HL-60/S4 treated with phorbol 12-myristate 13-acetate at 8.2 ng/mL for 4 days and 3 days (cell line): Measurements from ENCODE around the gene RYR1.
"Not testable (repeated sequence)": the region's sequence is repeated elsewhere in the genome, so short reads cannot be mapped to it uniquely, and the experiment has no call there.

Experiments
- in situ Hi-C: fragments of 300-500 bp; cut with MboI; formaldehyde crosslinking; loops from 2 replicates; pipeline ENCODE4 v1.15.0; 2022; ENCODE audit warnings: low sequenced_read_pairs

RYR1 gene

DNA sequence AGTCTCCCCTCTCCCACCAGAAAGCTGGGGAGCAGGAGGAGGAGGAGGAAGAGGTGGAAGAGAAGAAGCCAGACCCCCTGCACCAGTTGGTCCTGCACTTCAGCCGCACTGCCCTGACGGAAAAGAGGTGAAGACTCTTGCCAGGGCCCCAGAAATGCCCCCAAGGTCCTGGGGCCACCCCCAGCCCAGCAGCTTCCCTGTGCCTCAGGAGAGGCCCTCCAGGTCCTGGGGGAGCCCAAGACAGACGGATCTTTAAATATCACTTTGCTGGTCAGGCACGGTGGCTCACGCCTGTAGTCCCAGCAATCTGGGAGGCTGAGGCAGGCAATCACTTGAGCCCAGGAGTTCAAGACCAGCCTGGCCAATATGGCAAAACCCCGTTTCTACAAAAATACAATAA lies 95.4 kb downstream of the RYR1 start:
- in situ Hi-C loops, result no loop called here

DNA sequence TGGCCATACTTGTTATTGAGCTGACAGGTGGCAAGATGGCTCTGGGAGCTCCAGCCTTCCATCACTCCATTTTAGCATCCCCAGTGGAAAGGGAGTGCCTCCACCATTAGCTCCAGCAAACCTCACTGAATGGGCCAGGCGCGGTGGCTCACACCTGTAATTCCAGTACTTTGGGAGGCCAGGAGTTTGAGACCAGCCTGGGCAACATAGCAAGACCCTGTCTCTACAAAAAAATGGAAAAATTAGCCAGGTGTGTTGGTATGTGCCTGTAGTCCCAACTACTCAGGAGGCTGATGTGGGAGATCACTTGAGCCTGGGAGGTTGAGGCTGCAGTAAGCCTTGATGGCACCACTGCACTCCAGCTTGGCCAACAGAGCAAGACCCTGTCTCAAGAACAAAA lies 98.0 kb downstream of the RYR1 start:
- in situ Hi-C loops, result no loop called here

DNA sequence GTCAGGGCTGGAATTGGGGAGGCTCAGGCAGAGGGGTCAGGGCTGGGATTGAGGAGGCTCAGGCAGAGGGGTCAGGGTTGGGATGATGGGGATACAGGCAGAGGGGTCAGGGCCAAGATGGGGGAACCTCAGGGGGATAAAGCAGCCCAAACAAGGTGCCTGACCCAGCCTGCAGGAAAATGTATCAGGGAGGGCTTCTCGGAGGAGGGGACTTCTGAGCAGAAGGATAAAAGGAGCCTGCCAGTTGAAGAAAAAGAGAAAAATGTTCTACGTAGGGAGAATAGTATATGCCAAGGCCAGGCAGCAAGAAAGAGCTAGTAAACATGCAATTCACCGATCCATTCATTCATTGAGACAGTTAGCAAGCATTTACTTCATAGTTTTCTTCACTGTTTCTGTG lies 99.4 kb downstream of the RYR1 start:
- in situ Hi-C loops, result no loop called here

DNA sequence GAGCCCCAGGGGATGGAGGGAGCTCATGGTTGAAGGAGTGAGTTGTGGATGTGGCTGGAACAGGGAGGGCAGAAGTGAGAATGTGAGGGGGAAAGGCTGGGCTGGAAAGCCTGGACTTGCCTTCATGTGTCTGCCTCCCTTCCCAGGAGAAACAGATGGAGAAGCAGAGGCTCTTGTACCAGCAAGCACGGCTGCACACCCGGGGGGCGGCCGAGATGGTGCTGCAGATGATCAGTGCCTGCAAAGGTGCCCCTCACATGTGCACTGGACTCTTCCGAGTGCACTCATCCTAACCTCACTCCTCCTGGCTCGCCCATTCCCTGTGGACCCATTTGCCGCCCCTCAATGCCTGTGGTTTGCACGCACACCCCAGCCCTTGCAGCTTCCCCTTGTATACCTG lies 101.1 kb downstream of the RYR1 start:
- in situ Hi-C loops, result no loop called here

DNA sequence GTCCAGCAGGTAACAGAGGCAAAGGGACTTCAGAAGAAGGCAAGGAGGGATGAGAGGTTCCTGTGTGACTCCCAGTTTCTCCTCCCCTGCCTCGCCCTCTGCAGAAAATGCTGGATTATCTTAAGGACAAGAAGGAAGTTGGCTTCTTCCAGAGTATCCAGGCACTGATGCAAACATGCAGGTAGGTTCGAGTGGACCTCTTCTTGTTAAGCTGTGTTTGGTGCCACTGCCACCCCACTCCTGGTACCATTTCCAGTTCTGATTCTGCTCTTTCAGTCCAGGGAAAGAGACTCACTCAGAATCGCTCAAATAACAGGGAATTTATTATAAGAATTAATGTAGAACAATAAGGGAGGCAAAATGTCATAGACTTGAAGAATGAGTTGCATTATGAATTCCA lies 101.7 kb downstream of the RYR1 start:
- in situ Hi-C loops, result no loop called here

DNA sequence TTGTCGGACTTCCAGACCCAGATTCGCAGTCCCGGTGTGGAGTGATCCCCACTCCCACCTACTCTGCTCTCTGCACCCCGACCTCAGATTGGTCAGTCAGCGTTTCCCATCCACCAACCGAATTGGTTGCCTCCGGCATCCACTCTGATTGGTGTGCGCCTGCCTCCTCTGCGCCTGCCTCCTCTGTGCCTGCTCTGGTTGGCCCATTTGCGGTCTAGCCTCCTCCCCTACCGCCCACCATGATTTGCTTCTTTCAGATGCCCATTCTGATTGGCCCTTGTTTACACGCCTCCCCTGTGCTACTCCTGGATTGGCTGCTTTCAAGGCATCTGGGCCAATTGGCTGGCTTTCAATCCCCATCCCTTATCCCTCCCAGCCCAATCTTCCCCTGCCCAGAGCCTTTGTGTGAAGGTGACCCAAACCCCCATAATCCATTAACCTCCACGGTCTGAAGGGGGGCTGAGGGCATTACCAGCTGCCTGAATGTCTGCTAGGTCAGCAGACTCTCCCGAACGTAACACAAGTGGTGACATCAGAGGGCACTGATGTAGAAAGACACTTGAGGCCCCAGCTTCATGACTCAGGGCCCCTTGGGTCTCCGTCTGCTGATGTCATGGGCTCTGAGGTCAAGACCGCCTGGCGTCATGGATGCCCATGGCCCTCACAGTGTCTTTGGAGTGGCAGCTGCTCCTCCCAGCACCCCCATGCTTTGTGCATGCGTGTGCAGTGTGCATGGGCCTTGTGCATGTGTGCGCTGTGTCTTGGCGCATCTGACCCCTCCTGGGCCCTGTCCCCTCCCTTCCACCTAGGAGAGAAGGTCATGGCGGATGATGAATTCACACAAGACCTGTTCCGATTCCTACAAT lies 103.8 kb downstream of the RYR1 start:
- in situ Hi-C loops, result no loop called here

DNA sequence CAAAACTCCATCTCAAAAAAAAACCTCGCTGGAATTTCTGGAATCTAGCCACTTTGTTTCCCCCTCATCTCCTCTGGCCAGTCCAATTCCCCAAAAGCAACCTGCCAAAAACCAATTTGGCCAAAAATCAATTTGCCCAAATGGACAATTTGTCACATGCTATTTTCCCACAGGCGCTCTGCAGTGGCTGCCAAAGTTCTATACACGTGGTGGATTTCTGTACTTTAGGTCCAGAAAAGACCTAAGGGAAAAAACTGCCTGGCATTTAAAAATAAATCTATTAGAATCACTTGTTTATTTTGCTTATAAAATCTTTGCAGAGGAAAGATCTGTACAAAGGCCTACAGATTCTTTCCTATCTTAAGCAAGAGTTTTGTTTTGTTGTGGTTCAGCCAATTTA lies 104.9 kb downstream of the RYR1 start:
- in situ Hi-C loops, result no loop called here

DNA sequence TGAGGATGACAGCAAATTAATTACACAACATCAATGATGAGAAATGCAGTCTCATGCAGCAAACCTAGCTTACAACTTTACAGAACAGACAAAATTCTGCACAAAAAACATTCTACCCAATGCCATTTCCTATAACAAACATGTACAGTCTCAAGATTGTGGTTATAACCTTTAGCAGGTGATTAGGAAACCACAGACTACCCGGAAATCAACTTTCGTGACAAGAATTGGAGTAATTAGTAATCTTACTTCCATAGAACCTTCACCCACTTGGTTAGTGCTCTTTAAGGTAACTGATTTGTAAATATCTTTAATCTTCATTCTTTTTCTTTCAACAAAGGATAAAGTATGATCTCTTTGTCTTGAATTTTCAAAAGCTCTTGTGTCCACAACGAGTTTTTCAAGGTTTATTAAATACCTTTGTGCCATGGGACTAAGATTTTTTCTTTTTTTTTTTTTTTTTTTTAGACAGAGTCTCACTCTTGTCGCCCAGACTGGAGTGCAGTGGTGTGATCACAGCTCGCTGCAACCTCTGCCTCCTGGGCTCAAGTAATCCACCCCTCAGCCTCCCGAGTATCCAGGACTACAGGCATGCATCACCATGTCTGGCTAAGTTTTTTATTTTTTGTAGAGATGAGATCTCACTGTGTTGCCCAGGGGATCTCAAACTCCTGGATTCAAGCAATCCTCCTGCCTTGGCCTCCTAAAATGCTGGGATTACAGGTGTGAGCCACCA lies 105.5 kb downstream of the RYR1 start:
- in situ Hi-C loops, result no loop called here

DNA sequence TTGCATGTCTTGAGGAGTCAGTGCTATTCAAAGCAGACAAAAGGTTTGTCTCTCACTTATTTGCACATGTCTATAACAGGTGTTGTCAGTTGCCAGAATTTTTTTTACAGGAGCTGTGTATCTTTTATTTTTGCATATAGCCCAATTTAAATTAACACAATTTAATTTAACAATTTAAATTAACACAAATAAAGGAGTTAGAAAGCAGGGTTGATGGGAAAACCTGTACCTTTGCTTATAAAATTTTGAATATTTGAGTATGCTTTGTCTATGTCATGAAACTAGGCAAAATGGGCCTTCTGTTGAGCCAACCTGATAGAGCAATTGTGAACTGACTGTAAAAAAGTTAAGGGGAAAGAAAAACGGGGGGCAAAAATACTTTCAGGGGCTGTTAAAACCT lies 106.3 kb downstream of the RYR1 start:
- in situ Hi-C loops, result no loop called here

DNA sequence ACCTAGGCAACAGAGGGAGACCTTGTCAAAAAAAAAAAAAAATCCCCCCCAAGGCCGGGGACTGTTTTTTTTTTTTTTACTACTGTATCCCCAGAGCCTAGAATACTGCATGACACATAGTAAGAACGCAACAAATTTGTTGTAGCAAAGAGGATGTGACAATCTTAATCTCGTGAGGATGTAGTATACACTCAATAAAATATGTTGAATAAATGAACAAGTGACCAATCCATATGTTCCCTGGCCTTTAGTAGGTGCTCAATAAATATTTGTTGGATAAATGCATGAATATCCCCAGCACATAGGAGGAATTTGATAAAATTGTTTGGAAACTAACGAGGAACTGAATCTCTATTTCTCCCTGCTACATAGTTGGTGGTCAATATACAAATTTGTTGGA lies 108.5 kb downstream of the RYR1 start:
- in situ Hi-C loops, result no loop called here

DNA sequence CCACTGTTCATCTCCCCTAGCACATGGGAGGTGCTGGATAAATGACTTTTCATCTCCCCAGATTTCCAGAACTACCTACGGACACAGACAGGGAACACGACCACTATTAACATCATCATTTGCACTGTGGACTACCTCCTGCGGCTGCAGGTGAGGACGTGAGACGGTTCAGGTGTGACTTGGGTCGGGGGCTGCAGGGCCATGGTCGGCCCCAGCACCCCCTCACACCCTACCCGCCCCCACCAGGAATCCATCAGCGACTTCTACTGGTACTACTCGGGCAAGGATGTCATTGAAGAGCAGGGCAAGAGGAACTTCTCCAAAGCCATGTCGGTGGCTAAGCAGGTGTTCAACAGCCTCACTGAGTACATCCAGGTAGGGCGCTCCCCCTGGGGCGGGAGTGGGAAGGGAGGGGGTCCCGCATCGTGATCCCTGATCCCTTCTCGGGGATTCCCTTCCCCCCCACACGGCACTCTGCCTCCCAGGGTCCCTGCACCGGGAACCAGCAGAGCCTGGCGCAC lies 109.9 kb downstream of the RYR1 start:
- in situ Hi-C loops, result no loop called here

DNA sequence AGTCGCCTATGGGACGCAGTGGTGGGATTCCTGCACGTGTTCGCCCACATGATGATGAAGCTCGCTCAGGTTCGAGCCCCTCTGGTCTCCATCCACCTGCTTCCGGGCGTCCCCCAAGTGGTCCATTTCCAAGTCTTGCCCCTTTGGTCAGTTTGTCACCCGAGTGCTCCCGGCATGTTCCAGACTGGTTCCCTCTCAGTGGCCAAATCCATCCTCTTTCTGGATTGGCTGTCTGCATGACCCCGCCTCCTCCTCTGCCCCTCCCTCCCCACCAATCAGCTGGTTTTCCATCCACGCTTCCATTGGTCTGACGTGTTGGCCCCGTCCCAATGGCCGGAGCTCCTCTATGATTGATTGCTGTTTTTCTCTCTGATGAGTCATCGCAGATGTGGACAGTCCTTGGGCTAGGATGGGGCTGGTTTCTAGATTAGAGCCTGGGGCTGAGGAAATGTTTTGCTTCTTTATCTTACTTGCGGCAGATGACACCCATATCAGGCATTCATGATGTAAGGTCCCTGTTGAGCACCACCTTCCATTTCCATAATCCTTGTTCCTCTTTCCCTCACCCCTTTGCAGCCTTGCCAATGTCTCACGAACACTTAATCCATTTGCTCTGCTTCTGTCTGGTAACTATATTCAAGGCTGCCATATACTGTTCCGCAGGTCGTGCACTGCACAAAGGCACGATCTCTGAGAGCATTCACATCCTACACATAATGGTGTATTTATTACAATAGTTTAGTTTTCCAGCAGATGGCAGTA lies 110.5 kb downstream of the RYR1 start:
- in situ Hi-C loops, result no loop called here

DNA sequence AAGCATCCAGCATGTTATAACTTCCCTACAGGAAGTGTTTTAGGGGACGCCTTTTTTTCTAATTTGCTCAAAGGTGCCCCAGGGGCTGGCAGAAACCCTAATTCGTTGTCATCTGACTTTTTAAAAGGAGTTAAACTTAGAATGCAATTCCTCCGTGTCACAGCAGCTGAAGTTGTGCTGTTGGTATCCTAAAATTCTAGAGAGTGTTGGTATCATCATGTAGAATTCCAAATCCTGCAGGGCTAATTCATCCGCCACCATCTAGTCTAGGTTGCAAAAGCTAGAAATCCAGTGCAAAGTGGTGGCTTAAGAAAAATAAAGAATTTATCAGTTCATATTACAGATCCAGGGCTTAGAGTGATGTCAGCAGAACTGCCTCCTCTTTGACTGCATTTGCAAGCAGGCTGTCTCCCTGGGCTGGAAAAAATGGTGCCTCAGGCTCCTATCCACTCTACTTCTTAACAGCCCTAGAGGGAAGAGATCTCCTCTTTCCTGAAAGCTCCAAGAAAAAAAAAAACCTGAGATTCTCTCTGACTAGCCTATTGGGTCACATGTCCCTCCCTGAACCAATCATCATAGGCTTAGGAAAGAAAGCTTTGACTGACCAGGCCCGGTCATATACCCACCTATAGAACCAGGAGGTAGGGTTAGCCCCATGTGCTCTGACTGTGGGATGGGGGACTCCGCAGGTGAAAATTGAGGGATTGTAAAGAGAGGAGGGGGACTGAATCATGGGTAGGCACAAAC lies 111.3 kb downstream of the RYR1 start:
- in situ Hi-C loops, result no loop called here

DNA sequence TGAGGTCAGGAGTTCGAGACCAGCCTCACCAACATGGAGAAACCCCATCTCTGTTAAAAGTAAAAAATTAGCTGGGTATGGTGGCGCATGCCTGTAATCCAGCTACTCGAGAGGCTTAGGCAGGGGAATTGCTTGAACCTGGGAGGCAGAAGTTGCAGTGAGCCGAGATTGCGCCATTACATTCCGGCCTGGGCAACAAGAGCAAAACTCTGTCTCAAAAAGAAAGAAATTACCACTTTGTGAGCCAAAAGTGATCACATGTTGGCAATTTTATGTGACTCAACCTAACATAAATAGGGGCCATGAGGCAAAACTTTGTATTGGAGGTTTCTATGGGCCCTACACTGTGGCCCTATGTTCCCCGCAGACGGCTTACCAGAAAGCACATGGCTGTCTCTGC lies 112.1 kb downstream of the RYR1 start:
- in situ Hi-C loops, result no loop called here

DNA sequence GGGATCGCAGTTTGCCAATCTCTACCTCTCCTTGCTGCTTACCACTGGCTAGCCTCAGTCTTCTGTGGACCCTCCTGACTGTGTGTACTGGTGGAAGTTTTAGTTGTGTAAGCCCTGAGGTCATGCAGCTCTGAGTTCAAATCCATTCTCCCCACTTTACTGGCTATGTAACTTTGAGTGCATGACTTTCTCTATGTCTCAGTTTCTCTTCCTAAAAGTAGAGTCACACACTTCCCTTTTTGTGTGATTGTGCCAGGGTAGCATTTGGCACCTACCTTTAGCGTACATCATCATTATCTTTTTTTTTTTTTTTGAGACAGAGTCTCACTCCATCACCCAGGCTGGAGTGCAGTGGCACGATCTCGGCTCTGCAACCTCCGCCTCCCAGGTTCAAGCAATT lies 113.9 kb downstream of the RYR1 start:
- in situ Hi-C loops, result no loop called here

DNA sequence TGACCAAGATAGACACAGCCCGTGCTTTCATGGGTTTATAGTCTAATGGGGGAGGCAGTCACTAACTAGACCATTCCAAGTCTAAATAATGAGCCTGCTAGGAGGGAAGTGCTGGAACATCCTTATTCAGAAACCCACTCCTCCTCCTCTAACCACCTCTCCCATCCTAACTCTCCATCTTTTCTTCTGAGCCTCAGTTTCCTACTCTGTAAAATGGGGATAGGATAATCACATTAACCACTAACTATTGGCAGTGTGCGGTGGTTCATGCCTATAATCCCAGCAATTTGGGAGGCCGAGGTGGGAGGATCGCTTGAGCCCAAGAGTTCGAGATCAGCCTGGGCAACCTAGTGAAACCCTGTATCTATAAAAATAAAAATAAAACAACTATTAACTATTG lies 115.6 kb downstream of the RYR1 start:
- in situ Hi-C loops, result no loop called here

DNA sequence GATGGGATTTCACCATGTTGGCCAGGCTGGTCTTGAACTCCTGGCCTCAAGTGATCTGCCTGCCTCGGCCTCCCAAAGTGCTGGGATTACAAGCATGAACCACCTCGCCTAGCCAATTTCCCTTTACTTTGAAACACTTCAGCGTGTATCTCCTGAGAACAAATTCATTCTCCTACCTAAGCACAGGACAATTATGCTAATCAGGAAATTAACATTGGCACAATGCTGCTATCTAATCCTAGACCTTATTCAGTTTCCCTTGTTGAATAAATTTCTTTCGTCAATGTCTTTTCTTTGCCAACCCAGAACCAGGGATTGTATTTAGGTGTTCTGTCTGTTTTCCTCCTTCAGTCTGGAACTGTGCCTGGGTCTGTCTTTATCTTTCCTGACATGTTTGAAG lies 116.5 kb downstream of the RYR1 start:
- in situ Hi-C loops, result no loop called here

DNA sequence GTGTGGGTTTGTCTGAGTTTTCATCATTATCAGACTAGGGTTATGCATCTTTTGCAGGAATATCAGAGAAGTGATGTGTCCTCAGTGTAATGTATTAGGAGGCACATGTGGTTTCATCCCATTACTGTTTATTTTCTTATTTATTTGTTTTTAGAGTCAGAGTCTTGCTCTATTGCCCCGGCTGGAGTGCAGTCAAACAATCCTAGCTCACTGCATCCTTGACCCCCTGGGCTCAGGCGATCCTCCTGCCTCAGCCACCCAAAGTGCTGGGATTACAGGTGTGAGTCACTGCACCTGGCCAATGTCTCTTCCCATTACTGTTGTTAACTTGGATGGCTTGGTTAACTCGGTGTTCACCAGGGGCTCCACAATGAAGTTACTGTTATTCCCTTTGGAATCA lies 116.9 kb downstream of the RYR1 start:
- in situ Hi-C loops, result no loop called here

DNA sequence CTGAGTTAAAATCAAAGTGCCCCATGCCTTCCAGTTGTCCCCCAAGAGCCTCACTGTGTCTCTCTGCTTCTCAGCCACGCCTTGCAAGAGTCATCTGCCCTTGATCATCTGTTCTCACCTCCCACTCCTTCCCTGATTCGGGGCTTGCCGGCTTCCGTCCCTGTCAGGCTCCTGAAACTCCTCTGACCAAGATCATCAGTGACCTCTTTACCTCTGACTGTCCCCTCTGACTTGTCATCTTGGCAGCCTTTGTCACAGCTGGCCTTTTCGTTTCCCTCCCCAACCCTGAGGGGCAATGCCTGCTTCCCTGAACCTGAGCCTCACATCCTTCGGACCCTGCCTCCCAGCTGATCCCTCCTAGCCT lies 117.9 kb downstream of the RYR1 start:
- in situ Hi-C loops, result no loop called here

DNA sequence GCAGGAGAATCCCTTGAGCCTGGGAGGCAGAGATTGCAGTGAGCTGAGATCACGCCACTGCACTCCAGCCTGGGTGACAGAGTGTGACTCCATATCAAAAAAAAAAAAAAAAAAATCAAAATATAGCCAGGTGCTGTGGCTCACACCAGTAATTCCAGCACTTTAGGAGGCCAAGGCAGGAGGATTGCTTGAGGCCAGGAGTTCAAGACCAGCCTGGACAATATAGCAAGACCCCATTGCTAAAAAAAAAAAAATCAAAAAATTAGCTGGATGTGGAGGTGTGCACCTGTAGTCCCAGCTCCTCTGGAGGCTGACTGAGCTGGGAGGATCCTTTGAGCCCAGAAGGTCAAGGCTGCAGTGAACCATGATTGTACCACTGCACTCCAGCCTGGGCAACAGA lies 119.7 kb downstream of the RYR1 start:
- in situ Hi-C loops, result not testable (repeated sequence)

DNA sequence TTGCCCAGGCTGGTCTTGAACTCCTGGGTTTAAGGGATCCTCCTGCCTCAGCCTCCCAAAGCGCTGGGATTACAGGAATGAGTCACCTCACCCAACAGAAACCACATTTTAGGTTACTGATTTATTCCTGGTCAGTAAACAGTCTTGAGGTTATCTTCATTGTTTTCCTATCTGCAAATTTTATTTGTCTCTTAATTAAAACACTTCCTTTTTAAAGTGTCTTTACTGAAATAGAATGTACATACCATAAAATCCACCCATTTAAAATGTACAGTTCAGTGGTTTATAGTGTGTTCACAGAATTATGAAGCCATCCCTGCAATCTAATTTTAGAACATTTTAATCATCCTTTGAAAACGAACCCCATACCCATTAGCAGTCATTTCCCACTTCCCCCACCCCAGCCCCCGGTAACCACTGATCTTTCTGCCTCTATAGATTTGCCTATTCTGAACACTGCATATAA lies 121.2 kb downstream of the RYR1 start:
- in situ Hi-C loops, result no loop called here
